ENCODE data around the gene APBB2. TPM values are rescaled to one million over a fixed set of nuclear protein-coding genes. Genes with fewer than 3 reads are reported as not detected.

APBB2 gene
- total RNA-seq, 4 donors from 2014 or later: 32.4 to 133 (median 92.1) TPM

DNA sequence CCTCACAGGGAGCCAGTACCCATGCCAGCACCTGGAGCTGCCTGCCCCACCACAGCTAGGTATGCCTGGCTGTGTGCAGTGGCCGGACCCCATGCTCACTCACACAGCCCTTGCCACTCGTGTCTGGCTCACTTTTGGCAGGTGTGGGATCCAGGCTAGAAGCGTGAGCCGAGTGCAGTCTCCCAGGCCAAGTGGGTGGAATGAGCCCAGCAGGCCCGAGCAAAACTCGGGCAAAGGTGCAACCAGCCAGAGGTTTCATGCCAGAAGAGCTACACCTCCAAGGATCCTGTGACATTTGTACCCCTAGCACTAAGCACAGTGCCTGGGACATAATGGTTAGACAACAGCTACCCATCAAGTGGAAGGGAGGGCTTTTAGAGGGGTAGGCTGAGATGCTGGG is 246.8 kb downstream of the APBB2 start:
- Histone ChIP-seq H3K4me3 (no peak overlapping the region), H3K27me3 (no peaks in the 10 kb centered on the region), H3K27ac (no peak overlapping the region), H3K4me1 (no peaks in the 10 kb centered on the region), H3K36me3 (no peaks in the 10 kb centered on the region), H3K9me3 (no peaks in the 10 kb centered on the region)
- no peak for DNase-seq
- intact Hi-C loops (cut with DNase I; ENCODE audit: low total_unique reads): no loop called here
- no peak for TF ChIP-seq POLR2A (IDR thresholded peaks at IDR 0.05)
- TF ChIP-seq, protein P1, sequence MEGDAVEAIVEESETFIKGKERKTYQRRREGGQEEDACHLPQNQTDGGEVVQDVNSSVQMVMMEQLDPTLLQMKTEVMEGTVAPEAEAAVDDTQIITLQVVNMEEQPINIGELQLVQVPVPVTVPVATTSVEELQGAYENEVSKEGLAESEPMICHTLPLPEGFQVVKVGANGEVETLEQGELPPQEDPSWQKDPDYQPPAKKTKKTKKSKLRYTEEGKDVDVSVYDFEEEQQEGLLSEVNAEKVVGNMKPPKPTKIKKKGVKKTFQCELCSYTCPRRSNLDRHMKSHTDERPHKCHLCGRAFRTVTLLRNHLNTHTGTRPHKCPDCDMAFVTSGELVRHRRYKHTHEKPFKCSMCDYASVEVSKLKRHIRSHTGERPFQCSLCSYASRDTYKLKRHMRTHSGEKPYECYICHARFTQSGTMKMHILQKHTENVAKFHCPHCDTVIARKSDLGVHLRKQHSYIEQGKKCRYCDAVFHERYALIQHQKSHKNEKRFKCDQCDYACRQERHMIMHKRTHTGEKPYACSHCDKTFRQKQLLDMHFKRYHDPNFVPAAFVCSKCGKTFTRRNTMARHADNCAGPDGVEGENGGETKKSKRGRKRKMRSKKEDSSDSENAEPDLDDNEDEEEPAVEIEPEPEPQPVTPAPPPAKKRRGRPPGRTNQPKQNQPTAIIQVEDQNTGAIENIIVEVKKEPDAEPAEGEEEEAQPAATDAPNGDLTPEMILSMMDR (IDR thresholded peaks at IDR 0.05): no peak

DNA sequence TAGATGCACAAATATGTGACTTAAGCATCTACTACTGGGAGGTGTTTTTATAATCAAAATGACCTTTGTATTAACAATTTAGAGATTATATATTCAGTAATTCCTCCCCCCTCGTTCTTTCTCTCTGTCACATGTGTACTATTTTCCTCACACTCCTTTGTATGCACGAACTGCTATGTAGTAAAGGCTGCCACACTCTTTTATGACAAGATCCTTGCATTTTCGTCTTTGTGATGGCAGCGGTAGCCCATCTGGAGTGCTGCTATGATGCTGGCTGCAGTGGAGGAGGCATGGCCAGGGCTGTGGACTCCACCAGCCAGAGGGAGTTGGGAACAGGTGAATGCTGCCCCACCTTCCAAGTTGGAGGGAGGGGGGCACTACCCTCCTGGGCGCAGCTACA is 248.3 kb downstream of the APBB2 start:
- Histone ChIP-seq H3K27me3 (no peaks in the 10 kb centered on the region), H3K4me1 (no peaks in the 10 kb centered on the region)

DNA sequence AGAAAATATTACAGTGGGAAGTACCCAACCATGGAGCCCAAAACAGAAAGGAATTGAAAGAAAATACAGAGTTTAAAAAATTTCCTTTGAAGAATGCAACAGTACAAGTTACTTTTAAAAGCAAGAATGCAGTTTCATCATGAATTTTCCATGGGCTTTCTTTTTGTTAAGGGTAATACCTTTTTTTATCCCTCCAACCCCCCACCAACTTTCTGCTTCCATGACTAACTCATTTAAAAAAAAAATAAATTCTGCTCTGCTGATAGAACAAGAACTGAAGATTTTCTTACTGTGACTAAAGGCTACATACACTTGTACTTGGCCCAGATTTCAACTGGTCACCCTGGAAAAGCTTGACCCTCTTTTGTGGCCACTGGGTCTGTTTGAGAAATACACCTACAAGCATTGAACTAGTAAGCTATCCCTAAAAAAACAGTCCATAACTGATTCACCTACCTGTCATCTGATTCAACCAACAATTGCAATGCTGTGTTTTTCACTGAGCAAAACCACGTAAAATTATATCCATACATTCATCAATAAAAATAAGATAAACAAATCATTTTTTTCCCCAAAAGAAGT is 250.4 kb downstream of the APBB2 start:
- Histone ChIP-seq H3K27me3 (no peaks in the 10 kb centered on the region), H3K4me1 (no peaks in the 10 kb centered on the region), H3K36me3 (no peaks in the 10 kb centered on the region), H3K4me3 (no peak overlapping the region), H3K9me3 (no peaks in the 10 kb centered on the region), H3K27ac (no peak overlapping the region)
- intact Hi-C loops (cut with DNase I; ENCODE audit: low total_unique reads): no loop called here
- TF ChIP-seq, protein P1 (IDR thresholded peaks at IDR 0.05): no peak
- TF ChIP-seq POLR2A (IDR thresholded peaks at IDR 0.05): no peak
- DNase-seq: no peak

More for the DNA sequence above, 248.3 kb downstream of the APBB2 start:
- no peak overlapping the region for H3K27ac ChIP-seq
- no peak for TF ChIP-seq POLR2A (IDR thresholded peaks at IDR 0.05)
- TF ChIP-seq, protein P1 (IDR thresholded peaks at IDR 0.05): no peak
- intact Hi-C loops (cut with DNase I; ENCODE audit: low total_unique reads): no loop called here
- no peaks in the 10 kb centered on the region for H3K9me3 ChIP-seq
- no peak for DNase-seq
- H3K4me3 ChIP-seq: no peak overlapping the region
- no peaks in the 10 kb centered on the region for H3K36me3 ChIP-seq

DNA sequence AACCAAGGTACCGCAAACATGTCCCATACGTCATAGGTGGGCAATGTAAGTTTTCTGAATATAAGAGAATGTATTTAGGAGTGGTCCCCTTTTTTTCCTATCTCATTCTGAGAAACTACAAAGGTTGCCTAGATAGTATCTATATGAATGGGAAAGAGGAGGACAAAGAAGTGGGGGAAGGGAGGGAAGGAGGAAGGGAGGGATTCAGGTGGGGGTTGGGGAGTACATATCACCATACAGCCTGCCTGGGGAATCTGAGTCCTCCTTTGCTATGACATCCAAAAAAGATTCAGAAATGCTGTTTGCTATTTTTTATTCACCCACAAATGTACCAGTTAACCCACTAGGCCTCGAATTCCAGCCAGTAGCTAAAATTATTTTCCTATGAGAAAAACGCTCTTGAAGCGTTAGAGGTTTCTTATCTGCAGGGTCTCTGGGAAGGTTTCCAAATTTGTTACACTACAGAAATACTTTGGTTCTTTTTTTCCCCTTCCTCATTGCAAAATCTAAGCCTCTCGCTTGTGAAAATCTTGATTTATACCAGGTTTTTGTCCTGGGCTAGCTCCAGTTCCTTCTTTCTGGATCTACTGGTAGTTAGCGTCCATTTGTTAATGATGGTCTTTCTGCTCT is 251.7 kb downstream of the APBB2 start:
- H3K27ac ChIP-seq: peak overlapping the region; percentile 18 to 21
- no peaks in the 10 kb centered on the region for H3K4me1 ChIP-seq
- TF ChIP-seq, protein P1 (IDR thresholded peaks at IDR 0.05): no peak
- TF ChIP-seq POLR2A (IDR thresholded peaks at IDR 0.05): no peak

DNA sequence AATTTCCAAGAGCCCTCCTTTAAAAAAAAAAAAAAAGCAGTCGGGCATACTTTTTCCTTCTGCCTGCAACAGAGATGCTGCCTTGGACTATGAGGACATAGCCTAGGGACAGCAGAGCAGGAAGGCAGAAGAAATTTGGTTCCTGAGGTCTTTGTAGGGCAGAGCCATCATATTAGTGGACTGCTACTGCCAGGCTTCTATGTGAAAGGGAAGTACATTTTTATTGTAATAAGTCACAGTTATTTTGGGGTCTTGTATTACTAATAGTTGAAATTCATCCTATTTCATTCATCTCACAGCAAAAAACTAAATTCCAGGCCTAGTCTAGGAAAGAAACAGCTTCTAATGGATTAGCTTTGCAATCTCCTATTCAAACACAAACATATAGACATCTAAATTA is 253.4 kb downstream of the APBB2 start:
- intact Hi-C loops (cut with DNase I; ENCODE audit: low total_unique reads): no loop called here
- H3K4me1 ChIP-seq: no peaks in the 10 kb centered on the region

More for the DNA sequence above, 251.7 kb downstream of the APBB2 start:
- no peak for DNase-seq
- H3K27me3 ChIP-seq: no peaks in the 10 kb centered on the region
- no peaks in the 10 kb centered on the region for H3K36me3 ChIP-seq
- H3K9me3 ChIP-seq: no peaks in the 10 kb centered on the region
- intact Hi-C loops (cut with DNase I; ENCODE audit: low total_unique reads): no loop called here
- no peak overlapping the region for H3K4me3 ChIP-seq

More for the DNA sequence above, 253.4 kb downstream of the APBB2 start:
- TF ChIP-seq, protein P1 (IDR thresholded peaks at IDR 0.05): no peak
- no peak for TF ChIP-seq POLR2A (IDR thresholded peaks at IDR 0.05)
- Histone ChIP-seq H3K27ac (no peak overlapping the region), H3K27me3 (no peaks in the 10 kb centered on the region), H3K36me3 (no peaks in the 10 kb centered on the region), H3K9me3 (no peaks in the 10 kb centered on the region), H3K4me3 (no peak overlapping the region)
- no peak for DNase-seq
